ENCODE measurements around the gene GMDS.

The GMDS gene

DNA sequence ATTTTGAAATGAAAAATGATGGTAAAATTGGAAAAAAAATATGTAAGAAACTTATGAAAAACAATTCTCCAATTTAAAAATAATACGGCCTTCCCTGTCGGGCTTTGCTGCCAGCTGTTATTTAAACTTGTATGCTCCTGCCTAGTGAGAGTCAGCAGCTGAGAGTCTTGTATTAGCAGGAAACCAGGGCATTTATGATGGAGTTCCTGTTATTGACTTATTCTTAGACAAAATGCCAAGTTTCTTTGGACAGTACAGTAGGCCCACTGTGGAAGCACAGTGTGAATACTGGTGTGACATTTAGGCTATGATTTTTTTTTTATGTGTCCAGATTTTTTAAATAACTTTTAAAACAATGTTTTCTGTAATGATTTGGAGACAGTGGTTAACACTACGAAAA, 42.1 kb downstream of the GMDS start:
- no peak for DNase-seq

DNA sequence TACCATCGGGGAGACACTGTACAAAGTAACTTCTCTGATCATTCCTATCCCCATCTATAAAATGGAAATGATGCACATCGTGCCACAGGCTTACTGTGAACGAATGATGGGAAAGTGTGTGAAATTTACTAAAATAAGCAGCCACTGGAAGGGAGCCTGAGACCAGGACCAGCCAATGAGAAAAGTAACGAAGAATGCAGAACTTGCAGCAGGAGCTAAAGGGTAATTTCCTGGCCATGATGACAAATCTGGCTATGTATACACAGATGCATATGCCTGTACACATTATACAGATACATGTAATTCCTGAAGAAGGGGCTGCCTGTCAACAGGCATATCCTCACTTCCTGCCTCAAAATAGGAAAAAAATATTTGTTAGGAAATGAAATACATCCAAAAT, 47.4 kb downstream of the GMDS start:
- no peak for DNase-seq

DNA sequence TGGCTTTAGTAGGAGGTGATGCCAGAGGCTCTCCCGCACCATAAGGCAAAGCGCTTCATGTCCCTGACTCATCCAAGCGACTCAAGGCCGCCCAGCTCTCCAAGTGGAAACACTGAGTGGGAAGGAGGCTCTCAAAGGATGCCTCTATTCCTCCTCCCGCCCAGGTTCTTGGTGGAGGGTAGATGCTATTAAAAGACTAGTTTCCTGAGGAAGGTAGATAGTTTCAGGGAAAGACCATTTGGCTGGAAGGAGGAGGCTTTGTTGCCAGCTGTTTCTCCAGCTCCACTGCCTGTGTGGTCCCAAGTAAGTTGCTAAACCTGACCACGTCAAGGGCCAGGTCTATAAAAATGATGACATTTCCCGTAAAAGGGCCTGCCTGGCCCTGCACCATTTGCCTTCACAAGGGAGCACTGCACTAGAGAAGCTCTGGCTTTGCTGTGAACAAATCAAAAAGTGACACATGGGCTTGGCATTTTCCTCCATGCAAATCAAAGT, 48.2 kb downstream of the GMDS start:
- no peak for DNase-seq

DNA sequence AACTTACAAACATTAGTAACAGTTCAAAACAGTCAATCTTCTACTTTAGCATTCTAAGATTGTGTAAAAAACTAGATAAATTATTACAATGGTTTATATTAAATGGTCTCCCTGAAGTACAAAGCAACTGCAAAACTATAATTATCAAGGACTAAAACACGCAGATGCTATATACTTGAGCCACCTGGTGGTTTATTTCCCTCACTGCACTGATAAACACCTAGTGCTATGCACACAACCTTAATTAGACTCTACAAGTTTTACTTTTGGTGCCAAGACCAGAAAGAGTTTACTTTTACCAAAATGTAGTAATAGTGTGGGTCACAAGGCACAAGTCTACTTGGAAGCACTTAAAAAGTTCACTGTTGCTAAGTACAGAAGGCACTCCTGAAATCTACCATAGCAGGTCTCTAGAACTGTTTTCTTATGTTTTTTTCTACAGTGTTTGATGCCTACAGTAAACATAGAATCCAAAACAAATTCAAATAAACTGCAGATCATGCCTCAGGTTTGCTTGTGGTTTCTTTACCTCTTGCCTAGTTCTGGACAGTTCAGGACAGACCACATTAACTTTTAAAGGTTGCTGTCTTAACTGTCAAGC, 49.2 kb downstream of the GMDS start:
- peak; percentile 59 for DNase-seq

DNA sequence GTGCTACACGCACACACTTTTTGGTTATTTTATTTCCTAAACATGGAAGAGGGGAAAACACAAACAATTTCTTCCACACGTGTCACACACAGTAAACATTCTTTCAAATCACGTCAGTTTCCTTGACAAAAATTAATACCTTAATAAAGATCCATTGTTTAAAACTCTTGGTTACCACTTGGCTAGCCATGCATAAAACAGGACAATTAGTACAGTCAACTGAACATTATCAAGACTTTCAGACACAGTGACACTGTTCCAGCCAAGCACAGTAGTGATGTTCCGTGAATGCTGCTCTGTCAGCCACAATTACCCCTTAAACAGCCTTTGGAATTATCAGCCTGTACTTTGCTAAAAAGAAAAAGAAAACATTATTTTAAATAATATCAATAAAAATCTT, 50.8 kb downstream of the GMDS start:
- DNase-seq, result no peak

DNA sequence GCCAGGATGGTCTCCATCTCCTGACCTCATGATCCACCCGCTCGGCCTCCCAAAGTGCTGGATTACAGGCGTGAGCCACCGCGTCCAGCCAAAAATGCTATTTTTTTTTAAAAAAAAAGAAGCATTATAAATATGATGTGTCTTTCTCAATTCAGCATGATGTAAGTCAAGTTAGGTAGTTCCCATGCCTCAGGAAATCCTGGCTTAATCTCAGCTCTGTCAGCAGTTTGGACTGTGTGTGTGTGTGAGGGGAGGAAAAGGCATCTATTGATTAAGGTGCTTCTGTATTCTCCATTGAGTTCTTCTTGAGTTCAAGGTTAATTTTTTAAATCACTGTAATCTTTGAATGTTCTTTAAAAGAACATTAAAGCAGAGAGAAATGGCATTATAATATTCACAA, 51.5 kb downstream of the GMDS start:
- no peak for DNase-seq

DNA sequence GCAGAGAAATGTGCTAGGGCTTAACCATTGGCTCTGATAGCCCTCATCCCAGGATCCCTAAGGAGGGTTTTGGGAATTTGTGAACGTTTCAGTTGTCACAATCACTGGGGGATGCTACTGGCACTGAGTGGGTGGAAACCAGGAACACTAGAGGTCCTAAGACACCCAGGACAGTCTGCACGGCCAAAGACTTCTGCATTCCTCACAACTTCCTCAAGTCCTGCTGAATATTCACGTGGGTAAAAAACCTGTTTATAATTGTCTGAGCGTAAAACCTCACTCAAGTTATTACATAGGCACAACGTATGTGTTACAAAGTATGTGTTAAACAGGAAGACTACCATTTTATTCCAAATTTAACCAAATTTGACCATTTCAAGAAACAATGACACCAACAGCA, 52.4 kb downstream of the GMDS start:
- DNase-seq, result peak; percentile 31

DNA sequence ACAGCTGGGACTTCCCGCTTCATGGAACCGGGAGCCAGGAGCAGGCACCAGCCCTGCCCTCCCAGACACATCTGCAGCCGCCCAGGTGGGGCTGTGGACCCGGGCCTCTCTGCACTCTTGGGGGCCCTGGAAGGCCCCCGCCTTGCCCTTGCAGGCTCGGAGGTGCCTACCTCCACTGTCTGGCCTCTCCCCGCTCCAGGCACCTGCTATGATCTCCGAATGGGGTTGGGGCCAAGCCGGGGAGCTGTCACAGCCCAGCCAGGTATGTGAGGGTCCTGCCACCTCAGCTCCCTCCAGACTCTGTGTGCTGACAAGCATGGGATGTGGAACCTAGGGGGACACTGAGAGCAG, 54.0 kb downstream of the GMDS start:
- no peak for DNase-seq

DNA sequence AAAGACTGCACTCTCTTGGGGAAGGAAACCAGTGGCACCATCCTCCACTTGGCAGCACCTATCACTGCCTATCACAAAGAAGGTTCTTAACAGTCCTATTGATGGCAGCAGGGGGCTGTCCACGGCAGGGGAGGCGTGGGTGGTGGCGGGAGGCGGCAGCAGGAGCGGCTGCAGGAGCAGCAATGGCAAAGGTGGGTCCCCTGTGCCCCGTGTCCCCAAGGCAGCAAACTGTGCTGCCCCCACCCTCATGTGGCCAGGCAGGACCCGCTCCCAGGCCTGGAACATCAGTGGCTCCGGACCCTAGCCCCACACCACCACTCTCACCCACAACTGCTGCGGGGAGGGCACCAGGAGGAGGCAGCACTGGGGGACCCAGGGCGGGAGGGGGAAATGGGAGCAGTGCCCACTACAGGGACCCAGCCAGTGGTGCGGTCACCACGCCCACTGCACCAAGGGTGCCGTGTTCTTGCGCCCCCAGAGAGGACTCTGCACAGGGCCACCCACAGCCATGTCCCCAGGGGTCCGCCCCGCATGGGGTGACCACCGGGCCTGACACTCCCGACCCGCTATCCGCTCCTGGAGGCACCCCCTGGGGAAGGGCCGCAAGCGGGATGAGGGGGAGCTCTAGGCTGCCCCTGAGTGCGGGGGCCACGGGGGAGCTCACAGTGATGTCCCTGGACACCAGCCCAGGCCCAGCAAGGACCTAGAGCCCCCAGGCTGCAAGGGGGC, 54.6 kb downstream of the GMDS start:
- no peak for DNase-seq

DNA sequence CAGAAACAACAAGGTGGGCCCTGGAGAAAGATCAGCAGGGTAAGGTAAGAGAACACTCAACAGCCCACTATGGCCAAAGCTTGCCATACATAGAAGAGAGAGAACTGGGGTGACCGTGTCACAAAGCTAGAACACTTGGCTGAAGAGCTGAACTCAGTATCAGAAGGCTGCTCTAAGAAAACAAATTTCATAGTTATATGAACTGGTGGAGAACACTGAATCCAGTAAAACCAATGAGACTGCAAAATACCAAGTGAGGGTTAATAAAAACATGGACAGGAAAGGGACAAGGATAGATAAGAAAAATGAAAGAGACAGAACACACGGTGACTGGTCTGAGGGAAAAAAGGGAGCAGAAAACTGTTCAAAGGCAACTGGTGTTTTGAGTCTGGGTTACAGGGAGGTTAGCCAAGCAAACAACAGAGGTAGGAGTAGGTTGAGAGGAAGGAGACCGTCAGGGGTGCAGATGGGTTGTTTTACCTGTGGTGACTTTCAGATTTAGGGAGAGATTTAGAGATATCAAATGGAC, 56.5 kb downstream of the GMDS start:
- DNase-seq, result no peak

DNA sequence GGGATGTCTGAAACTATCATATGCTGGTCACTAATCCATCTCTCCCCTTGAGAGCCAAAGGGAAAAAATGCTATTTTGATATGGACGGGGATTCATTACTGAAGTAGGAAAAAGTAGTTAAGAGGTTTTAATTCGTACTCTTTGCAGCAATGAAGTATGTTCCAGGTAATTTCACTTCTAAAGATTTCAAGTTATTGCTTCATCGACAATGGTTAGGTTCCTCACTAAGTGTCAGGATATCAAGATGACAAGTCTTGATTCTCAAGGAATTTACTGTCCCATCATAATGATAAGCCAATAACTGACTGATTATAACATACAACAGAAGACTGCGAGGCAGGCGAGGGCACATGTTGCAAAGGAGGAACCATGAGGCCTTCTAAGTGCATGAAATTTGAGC, 57.0 kb downstream of the GMDS start:
- DNase-seq, result no peak

DNA sequence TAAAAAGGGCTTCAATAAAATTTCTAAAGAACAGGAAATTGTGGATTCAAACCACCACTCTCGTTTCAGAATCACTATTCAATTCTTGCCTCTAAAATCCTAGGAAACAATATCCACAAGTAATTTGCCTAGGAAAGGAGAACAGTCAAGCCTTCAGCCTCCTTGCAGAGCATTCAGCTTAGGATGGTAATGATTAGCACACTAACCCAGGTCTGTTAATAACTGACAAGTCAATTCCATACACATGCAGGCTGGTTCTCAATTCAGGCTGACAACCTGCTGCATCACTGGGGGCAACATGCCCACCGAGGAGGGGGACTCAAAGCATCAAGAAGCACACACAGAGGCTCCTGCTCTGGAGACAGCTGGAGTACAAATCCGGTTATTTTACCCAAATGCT, 57.6 kb downstream of the GMDS start:
- DNase-seq, result no peak

DNA sequence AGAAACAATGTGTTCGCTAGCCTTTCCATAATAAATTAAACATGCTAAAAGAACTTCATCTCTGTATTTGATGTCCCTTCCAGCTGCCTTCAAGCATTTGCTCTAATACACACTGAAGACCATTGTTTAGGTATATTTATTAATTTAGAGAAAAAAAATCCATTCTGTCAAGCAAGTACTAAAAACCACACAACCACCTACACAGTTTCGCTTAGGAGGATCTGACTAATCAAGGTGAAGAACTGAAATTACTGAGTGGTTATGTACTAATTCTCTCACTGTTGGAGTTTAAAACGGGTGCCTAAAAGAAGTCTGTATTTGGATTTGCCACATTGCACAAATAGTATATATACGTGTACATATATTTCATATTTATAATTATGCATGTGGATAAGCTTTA, 58.9 kb downstream of the GMDS start:
- no peak for DNase-seq

DNA sequence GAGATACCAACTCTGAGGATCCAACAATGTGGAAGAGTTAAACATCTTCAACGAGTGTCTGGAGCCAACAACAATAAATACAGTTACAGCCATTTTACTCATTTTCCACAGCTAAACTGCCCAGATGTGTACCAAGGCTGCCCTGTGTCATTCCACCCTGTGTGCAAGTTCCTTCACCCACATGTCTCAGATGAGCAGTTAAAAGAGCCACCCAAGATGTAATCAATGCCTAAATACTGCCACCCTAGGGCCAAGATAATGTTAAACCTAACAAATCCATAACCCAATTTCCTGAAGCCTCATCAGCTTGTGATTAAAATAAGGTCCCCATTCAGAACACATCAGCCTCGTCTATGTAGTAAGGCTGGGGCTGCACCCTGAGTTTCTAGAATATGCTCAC, 59.9 kb downstream of the GMDS start:
- no peak for DNase-seq

DNA sequence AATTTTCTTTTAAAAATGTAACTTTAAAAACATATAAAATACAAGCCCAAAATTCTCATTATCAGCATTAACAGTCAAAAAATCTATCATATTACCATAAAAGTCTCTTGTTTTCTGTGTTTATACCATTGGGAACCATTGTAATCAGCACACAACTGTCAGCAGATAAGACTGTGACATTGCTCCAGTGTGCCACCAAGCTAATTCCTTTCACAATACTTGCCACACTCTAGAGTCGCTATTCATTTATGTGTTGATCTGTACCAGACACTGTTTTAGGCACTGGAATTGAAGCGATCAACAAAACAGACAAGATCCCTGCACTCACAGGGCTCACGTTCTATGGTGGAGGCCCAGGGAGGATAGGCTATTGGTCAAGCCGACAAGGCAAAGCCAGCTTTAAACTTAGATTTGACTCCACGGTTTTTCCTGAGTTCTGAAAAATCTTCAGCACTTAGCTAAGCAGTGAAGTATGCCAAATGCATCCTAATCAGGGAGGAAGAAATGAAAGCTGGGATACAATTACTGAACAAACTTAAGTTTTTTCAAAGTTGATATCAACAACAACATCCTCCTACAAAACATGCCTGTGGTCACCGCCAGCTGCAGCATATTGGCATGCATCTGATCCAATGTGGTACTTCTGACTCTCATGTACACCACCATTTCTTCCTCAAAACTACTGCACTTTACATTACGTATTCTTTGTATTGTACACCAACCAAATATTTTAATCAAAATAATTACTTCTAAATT, 60.5 kb downstream of the GMDS start:
- DNase-seq, result no peak

DNA sequence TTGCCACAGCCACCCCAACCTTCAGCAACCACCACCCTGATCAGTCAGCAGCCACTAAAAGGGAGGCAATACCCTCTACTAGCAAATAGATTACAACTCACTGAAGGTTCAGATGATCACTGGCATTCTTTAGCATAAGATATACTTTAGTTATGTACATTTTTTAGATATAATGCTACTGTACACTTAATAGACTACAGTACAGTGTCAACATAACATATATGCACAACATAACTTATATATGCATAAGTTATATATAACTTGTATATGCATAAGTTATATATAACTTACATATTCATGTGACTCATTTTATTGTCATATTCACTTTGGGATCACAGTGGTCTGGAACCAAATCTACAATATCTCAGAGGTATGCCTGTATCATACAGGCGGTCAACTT, 61.7 kb downstream of the GMDS start:
- DNase-seq, result no peak

DNA sequence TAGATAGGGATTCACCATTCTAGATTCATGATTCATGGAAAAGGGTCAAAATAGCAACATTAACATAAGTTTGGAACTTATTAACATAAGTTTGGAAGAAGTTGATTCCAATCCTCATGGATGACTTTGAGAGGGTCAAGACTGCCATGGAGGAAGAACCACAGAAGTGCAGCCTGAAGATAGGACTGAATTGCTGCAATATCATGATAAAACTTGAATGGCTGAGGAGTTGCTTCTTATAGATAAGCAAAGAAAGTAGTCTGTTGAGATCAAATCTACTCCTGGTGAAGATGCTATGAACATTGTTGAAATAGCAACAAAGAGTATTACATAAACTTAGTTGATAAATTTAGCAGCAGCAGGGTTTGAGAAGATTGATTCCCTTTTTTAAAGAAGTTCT, 62.2 kb downstream of the GMDS start:
- DNase-seq, result no peak

DNA sequence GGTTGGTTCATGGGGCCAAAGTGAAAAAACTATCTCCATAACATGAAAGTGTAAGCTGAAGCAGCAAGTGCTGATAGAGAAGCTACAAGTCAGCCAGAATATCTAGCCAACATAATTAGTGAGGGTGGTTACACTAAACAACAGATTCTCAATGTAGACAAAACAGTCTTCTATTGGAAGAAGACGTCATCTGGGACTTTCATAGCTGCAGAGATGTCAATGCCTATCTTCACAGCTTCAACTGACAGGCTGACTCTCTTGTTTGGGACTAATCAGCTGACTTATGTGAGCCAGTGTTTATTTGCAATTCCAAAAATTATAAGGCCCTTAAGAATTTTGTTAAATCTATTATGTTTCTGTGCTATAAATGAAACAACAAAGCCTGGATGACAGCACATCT, 63.2 kb downstream of the GMDS start:
- no peak for DNase-seq

DNA sequence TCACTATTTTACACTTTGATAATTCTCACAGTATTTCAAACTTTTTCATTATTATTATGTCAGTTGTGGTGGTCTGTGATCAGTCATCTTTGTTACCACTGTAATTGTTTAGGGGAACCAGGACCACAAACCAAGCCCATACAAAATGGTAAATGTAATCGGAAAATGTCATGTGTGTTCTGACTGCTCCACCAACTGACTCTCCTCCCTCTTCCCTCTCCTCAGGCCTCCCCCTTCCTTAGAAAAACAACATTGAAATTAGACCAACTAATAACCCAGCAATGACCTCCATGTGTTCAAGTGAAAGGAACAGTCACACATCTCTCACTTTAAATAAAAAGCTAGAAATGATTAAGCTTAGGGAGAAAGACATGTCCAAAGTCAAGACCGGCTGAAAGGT, 63.8 kb downstream of the GMDS start:
- DNase-seq, result no peak

DNA sequence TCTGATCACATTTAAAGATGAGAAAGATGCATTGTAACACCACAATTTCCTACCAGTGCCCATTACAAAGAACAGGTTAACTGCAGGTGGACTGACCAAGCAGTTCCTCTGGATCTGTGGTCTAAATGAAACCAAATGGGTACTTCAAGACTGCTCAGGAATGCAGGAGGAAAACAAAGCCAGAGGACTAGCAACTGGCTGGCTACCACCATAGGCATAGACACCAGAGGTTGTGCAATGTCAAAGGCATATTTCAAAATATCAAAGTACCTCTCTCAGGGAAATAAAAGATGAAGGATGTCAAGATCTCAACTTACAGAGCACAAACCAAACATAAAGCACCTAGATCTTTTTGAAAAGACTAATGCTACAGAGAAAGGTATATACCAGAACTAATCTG, 65.5 kb downstream of the GMDS start:
- DNase-seq, result no peak

DNA sequence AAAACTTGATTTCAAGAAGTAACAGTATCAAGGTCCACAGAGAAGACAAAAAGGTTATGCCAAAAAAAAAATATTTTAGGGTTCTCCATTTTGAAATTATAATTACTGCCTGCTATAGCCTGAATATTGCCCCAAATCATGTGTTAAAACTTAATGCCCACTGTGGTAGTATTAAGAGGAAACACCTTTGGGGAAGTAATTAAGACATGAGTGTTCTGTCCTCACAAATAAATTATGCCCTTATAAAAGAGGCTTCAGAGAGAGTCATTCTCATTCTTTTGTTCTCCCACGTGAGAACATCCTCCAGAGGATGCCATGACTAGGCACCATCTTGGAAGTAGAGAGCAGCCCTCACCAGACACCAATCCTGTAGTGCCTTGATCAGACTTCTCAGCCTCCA, 66.2 kb downstream of the GMDS start:
- DNase-seq, result no peak

DNA sequence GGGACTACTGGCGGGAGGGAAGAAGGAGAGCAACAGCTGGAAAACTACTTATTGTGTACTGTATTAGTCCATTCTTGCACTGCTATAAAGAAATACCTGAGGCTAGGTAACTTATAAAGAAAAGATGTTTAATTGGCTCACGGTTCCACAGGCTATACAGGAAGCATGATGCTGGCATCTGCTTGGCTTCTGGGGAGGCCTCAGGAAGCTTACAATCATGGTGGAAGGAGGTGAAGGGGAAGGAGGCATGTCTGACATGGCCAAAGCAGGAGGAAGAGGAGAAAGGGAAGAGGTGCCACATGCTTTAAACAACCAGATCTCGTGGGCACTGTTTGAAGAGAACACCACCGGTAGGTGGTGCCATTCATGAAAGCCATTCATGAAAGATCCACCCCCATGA, 67.3 kb downstream of the GMDS start:
- no peak for DNase-seq

DNA sequence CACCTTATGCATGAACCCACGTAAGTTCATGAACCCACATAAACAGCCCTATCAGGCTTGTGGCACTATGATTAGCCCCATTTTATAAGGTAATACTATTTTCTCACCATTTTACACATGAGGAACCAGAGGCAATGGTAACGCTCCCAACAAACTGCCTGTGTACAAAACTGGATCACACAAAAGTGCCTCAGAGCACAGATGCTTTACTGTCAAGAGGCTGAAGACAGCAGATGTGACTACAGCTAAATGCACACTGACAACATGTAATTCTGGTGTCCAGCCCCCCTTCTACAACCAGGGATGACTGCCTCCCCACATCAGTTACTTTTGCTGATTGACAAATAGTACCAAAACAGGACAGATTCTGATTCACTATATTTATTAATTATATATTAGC, 69.6 kb downstream of the GMDS start:
- no peak for DNase-seq
